GM12891 (cell line): ENCODE measurements around the gene STX11.

Experiments used
- POLR2A ChIP-seq: IDR thresholded peaks from 2 replicates; pipeline ENCODE4 v1.6.1; 2011; ENCODE audit warnings: low read depth, low read length, control low read depth
- POLR2AphosphoS5 ChIP-seq: IDR thresholded peaks from 2 replicates; pipeline ENCODE4 v1.6.1; 2011; ENCODE audit warnings: low read depth, low read length, control low read depth
- TAF1 ChIP-seq: IDR thresholded peaks from 2 replicates; pipeline ENCODE4 v1.6.1; 2011; ENCODE audit warnings: low read depth, low read length, control low read depth

- TF ChIP-seq POLR2AphosphoS5, result no peak
- no peak for TF ChIP-seq TAF1
- TF ChIP-seq POLR2A, result no peak
These were observed 47.2 kb upstream of the STX11 start for GRCh38 chr6:144103026-144103563.
